Mesenteric fat pad (tissue), 1 donor: ENCODE measurements around the gene EXOC3. TPM values are rescaled to one million over a fixed set of nuclear protein-coding genes. Genes with fewer than 3 reads are reported as not detected.
"Not testable (repeated sequence)": the region's sequence is repeated elsewhere in the genome, so short reads cannot be mapped to it uniquely, and the experiment has no call there.

ENCODE experiments used
- DNase-seq: peaks from one replicate; pipeline ENCODE4 v3.0.0-alpha.2; 2020; ENCODE audit warnings: low spot score
- total RNA-seq: library from RNA; stranded (reverse); fragmentation: NEBNext Ultra II Directional; extraction: Animal tissue kit (Norgen Biotek cat#: 25700); gene quantifications from one replicate; pipeline ENCODE4 v1.2.1, GENCODE V29; 2021
- donor health status: DM: yes; HTN: yes; CAD: no.

Gene EXOC3
- total RNA-seq, 1 donor from 2014 or later: 58.5 TPM

DNA sequence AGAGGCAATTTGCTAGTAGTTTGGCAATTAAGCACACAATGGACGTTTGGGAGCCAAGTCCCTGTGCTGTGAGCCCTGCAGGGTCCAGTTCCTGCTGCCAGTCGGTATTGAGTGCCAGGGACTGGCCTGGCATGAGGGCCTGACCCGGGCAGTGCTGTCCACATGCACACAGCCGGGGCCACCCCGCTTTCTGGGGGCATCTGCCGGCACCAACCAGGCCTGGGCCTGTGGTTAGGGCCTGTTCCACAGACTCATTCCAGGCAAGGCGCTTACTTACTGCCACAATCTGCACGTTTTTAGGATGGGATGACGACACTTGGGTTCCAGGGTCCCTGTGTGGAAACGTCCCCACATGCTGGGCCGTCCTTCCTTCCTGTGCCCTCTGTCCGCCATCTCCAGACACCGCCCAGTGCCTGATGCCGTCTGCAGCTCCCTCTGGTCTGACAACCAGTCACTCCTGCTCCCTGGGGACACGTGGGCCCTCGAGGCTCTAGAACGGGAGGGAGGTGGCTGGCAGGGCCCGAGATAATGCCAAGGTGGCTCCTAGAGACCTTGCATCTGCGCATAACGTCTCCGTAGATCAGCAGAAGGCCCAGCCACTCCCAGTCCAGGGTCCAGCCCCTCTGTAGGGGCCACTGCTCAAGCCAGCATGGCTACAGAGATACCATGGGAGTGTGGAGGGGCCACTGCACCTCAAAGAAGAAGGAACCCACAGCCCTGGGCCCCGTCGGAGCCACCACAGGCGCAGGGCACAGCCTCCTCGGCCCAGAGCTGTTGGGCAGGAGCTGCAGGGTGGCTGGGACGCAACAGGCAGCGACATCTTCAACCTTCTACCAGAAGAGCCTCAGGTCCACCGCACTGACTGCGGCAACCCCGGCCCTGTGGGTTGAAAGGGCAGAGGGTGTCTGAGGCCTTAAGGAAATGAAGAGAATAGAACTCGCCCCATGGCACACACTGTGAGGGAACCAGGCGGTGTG lies 56.5 kb downstream of the EXOC3 start:
- DNase-seq: no peak

DNA sequence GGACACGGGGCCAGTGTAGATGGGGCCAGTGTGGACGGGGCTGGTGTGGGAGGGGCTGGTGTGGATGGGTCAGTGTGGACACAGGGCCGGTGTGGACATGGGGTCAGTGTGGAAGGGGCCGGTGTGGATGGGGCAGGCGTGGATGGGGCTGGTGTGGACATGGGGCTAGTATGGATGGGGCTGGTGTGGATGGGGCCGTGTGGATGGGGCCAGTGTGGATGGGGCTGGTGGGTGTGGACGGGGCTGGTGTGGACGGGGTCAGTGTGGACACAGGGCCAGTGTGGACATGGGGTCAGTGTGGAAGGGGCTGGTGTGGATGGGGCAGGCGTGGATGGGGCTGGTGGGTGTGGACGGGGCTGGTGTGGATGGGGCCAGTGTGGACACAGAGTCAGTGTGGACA lies 57.5 kb downstream of the EXOC3 start:
- DNase-seq: no peak

DNA sequence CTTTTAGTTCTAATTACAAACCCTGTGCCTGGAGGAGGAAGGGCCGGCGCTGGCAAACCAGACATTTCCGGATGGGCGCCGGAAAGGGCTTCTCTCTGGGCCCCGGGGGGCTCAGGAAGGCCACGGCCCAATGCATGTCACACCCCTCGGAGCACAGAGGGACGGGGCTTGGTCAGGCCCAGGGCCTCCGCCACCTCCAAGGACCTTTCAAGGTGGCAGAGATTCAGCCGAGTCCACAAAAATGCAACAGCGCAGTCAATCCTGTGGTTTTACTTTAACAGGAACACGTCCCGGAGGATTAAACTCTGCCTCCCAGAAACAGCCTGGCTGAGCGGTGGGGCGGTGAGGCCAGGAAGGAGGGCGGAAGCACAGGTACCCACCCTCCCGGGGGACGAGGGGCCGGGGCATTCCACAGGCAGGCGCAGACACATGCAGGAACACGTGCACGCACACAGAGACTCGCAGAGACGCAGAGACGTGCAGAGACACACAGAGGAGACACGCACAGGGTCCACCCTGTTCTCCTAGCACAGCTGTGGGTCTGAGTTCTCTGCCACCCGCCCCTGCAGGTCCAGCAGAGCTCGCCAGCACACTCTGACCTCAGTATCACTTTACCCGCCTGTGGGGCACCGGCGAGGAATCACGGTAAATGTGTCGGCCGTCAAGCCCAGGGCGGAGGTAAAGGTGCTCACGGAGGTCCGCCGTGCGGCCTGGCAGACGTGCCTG lies 58.3 kb downstream of the EXOC3 start:
- no peak for DNase-seq

DNA sequence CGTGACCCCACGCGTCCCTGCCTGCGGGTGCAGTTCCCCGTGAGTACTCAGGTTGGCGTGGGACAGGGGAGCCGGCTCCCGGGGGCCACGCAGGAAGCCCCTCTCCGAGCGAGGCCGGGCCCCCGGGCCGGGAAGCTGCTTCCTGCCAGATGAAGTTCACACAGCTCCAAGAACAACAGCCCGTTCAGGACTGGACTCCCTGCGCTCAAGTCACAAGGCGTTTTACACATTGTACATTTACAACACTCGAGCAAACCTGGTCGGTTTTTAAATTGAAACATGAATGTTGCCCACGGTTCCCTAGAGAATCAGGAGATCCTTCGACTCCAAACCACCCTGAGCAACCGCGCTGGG lies 58.8 kb downstream of the EXOC3 start:
- no peak for DNase-seq

DNA sequence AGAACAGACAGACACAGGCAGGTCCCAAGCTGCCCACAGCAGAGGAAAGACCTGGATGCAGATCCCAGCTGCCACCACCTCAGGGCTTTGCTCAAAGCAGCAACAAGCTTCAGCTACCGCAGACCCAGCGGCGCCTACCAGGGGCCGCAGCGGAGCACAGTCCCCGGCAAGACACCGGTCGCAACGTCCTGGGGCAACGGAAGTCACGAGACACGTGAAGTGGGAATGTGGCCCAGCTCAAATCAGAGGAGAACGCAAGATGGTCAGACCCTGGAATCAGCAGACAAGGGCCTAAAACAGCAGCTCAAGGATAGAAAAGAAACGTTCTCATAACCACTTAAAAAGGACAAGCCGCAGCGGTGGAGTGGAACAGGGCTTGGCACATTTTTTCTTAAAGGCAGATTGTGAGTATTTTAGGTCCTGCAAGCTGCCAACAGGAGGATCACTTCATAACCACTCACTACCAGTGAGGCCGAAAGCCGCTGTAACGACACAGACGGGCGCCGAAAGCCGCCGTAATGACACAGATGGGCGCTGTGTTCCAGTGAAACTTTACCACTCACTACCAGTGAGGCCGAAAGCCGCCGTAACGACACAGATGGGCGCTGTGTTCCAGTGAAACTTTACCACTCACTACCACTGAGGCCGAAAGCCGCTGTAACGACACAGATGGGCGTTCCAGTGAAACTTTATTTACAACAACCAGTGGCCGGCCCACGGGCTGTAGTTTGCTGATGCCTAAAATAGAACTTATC lies 59.5 kb downstream of the EXOC3 start:
- no peak for DNase-seq

DNA sequence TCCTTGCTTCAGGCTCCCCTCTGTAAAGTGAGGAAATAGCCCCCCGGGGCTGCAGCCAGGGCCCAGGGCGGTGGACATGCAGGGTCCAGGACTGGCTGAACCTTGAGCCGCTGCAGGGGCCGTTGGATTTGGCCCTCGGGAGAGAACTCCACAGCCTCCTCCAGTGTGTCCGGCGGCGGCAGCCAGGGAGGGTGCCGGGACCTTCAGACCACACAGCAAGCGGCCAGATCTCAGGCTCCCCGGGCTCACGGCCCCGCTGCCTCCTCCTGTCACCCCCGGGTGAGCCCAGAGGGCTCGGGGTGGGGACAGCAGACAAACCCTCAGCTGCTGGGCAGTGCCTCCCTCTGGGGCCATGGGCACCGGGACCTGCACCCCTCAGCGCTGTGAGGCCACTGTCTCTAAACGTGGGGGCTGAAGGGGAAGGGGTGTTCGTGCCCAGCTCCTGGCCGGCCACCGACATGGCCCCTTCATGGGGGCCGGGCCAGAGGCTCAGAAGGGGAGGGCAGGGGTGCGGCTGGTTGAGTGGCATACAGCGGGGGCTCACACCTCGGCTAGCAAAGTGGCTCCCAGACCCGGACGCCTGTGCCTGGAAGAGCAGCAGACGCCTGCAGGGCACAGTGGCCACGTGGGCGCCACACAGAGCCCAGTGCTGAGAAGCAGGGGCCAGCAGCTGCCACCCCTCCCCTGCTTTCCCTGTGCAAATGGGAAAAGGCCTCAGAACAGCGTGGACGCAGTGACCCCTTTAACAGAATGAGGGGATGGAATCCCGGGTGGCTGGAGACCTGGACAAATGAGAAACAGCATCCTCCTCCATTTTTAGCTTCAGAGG lies 61.6 kb downstream of the EXOC3 start:
- DNase-seq: no peak

DNA sequence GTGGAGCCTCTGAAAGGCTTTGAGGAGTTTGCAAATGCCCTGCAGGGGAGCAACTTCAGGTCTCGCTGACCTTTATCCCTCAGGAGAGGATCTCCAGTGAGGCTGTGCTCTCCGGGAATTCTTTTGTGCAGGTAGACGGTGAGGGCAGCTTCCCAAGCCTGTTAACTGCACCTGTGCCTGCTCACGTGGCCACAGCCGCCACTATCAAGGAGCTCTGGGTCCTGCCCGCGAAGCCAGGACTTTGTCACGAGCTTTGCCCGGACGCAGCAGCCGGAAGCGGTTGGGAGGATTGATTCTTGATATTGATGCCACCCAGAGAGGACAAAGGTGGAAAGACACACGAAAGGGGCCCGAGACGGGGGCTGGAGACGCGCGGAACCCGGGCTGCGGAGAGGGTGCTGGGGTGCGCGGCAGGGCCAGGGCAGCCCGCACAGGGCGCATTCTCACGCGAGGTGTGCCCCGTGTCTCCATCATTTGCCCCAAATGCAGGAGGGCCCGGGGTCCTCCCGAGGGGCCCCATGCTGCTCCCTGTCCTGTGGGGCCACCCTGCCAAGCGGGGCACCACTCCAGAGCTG lies 63.1 kb downstream of the EXOC3 start:
- no peak for DNase-seq

DNA sequence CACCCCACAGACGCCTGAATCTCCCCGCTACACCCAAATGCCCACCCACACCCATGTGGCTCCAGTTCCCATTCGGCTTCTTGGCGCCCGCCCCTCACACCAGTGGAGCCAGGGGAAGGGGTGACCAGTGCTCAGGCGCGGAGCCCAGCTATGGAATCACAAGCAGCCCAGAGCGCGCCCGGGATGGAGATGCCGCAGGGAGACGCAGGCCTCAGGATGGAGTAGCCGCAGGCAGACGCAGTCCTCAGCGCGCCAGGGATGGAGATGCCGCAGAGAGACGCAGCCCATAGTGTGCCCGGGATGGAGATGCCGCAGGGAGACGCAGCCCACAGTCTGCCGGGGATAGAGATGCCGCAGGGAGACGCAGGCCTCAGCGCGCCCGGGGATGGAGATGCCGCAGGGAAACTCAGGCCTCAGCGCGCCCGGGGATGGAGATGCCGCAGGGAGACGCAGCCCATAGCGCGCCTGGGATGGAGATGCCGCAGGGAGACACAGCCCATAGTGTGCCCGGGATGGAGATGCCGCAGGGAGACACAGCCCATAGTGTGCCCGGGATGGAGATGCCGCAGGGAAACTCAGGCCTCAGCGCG lies 65.1 kb downstream of the EXOC3 start:
- DNase-seq: not testable (repeated sequence)

DNA sequence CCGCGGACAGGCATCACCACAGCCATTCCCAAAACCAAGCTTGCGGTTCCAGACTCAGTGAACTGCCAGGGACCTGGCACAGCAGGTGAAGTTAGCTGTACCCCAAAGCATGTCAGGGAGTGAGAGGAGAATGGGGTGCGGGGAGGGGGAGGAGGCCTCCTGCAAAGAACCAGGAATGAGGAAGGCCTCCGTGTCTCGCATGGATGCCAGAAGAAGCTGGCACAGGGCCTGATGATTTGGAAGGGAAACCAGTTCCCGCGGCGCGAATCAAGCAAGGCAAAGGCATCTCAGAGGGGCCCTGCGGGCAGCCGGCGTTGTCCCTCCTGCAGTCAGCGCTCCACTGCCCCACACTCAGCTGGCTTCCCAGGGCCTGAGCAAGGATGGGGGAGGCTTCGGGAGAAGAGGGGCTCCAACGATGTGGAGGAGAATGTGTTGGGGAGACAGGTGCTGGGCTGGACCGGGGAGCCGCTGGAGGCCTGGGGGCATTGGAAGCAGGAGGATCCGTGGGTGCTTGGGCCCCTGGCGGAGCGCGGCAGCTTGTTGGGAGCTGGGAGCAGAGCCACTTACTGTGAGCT lies 66.7 kb downstream of the EXOC3 start:
- no peak for DNase-seq

DNA sequence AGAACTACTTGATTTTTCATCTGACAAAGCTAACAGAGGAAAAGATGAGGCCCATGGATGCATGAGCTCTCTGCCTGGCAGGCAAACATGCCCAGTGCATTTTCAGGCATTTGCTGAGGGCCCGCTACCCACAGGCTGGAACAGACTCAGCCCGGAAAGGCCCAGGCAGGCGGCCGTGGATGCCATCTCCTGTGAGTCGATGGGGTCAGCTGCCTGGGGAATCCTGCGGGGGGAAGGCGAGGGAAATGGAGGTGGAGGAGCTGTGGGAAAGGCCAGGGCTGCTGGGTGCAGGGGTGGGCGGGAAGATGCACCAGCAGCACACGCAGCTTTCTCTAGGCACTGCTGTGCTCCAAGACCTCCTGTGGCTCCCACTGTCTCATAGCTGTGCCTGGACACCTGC lies 67.5 kb downstream of the EXOC3 start:
- no peak for DNase-seq

DNA sequence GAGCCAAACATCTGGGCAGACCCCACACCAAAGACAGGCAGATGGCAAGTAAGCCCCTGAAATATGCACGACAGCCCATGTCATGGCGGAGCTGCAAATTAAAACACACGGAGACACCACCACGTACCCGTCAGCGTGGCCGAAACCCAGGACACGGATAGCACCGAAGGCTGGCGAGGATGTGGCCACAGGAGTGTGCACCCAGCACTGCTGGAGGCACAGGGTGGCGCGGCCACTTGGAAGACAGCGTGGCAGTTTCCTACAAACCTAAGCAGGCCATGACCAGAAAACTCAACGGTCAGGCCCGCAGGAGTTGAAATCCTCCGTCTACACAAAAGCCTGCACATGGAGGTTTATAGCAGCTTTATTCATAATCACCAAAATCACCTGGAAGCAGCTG lies 68.5 kb downstream of the EXOC3 start:
- DNase-seq: no peak

DNA sequence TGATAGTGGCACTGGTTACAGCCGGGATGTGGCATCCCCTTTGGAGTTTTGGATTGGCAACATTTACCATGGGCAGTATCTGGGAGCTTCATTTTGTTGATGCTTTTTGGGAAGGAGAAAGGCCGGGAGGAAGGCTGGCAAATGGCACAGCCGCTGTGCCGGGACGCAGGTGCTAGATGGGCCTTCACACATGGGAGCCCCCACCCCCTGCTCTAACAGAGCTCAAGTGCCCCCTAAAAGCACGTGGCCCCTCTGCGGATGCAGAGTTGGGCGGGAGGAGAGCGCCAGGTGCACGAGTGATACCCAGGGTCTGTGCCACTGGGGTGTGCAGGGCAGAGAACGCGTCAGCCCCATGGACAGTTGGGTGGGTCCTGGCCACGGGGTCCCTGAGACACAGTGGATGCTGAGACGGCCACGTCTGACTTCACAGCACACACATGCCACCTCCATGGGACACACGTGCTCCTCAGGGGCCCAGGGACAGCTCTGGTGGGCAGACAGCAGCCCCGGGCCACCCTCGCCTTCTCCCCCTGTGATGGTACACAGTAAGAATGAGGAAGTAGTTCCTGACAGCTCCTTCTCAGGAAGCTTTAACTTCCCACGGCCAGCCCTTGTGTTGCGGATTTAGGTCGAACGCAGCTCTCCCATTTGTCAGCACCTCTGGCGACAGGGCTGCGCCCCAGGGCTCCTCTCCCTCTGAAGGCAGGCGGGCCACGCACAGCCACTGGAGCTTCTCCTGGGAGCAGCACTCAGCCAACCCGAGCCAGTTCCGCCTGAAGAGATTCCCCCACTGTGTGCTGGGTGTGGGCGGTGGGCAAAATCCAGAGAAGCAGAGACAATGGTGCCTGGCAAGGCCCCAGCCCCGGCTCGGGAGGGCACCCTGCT lies 70.5 kb downstream of the EXOC3 start:
- no peak for DNase-seq

DNA sequence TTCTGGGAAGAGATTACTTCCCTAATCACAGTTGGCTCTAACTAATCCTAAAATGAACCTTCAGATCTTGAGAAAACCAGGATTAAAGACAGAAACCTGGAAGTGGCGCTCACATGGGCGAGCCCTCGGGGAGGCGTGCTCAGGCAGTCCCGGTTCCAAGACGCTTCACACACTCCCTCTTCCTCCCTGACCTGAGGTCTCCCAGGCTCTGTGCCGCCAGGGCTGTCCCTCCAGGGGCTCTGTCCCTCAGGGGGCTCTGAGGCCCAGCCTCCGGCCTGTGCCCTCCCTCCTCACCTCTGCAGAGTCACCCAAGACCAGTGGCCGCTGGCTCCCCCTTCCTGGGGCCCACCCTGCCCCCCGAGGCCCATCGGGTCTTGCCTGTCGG lies 71.1 kb downstream of the EXOC3 start:
- no peak for DNase-seq

DNA sequence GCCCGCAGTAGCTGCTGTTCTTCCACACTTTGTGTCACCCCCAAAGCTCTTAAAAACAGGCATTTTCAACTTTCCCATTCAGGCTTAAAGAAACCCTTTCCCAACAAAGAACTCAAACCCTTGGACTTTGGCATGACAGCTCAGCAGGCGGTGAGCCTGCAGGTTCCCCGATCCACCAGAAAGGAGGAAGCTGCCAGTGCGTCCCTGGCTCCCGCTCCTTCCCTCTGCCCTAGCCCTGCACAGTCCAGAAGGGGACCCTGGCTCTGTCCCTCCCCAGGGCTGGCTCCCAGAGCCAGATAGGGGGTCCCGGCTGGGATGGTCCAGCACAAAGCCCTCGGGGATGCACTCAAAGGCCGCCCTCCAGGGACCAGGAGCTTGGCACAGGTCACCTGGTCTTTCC lies 71.7 kb downstream of the EXOC3 start:
- DNase-seq: no peak

DNA sequence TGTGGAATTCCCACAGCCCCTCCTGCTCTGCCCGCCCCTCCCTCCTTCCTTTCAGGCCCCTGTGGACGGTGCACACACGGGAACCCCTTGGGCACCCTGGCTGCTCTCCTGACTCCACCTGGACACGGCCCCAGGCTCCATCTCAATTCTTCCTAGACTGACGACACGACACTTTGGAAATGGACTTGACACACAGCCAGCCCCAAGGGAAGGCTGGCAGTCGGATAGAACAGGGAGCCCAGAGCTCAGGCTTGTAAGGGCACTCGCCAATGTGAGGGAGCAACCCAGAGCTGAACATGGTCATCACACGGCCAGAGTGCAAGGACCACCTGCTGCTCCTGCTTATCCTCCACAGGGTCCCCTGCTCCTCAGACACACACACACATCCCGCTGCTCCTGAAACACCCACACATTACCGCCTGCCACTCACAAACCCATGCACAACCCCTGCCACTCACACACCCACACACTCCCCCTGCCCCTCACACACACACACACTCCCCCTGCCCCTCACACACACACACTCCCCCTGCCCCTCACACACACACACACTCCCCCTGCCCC lies 72.4 kb downstream of the EXOC3 start:
- DNase-seq: no peak

DNA sequence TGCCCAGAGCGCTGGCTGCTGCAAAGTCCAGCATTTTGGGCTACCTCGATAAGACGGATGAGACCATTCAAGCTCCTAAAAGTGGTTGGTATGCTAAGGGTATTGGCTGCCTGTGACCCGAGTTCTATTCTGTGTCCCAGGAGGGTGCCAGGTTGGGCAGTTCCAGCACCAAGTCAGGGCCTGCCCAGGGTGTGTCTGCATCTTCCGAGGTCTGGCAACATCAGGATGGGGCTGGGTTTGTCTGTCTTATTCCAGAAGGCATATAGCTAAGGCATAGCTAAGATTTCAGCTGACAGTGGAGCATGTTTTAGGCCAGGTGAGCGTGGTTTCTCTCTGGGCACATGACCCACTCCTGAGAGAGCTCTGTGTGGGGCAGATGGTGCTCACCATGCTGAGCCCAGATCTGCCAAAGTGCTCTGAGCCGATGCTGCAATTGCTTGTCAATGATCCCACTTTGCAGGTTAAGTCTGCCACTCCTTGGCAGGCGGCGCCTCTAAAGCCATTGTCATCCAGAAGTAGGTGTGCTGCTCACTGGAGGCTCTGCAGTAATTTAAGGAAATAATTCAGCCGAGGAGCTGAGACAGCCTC lies 73.5 kb downstream of the EXOC3 start:
- no peak for DNase-seq
